Activated CD4-positive, alpha-beta T cell treated with anti-CD3 and anti-CD28 coated beads for 24 hours (primary cell): ENCODE measurements around the gene SPECC1.
A peak's percentile ranks its signal among the peaks of the same experiment; 100 is the strongest.
"Not testable (repeated sequence)": the region's sequence is repeated elsewhere in the genome, so short reads cannot be mapped to it uniquely, and the experiment has no call there.

Experiments used
- DNase-seq, 2 donors: peaks; one replicate each; pipeline ENCODE4 v3.0.0-alpha.2; 2020; ENCODE audit warnings: low read depth in 2 of 2

The SPECC1 gene

GRCh38 chr17:20092973-20093626, 83.9 kb downstream of the SPECC1 start:
- no peak for DNase-seq

DNA sequence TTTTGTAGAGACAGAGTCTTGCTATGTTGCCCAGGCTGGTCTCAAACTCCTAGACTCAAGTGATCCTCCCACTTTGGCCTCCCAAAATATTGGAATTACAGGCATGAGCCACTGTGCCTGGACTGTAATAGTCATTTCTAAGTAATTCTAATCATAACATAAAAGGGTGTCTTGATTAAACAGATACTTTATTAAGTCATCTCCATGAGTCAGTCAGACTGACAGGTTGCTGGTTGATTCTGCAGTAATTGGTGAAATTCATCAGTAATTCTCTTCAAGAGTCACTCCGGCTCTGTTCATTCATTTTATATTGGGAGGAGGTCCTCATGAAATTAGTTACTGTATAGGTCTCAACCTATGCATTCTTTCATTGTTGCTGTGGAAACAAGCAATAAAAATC, 85.6 kb downstream of the SPECC1 start:
- DNase-seq, result no peak

GRCh38 chr17:20095336-20096080, 86.3 kb downstream of the SPECC1 start:
- DNase-seq, result no peak

GRCh38 chr17:20096430-20096829, 87.3 kb downstream of the SPECC1 start:
- no peak for DNase-seq

DNA sequence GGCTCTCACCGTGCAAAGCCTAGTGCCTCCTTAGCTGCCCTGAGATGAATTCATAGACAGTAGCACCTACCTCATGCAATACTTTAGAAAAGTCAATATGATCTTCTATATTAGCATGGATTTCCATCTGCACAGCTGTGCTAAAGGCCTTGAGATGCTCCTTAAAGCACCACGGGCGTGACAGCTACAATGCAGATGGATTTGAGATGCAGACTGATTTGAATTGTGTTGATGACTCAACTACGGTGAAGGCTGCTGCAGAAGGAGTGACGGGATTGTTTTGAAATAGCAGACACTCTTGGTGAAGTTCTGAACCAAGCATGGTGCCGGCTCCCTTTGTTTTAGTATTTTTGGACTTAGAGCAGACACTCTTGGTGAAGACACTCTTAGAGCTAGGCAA, 88.2 kb downstream of the SPECC1 start:
- DNase-seq, result no peak

GRCh38 chr17:20098314-20098713, 89.2 kb downstream of the SPECC1 start:
- no peak for DNase-seq

GRCh38 chr17:20100806-20101205, 91.6 kb downstream of the SPECC1 start:
- not testable (repeated sequence) for DNase-seq

DNA sequence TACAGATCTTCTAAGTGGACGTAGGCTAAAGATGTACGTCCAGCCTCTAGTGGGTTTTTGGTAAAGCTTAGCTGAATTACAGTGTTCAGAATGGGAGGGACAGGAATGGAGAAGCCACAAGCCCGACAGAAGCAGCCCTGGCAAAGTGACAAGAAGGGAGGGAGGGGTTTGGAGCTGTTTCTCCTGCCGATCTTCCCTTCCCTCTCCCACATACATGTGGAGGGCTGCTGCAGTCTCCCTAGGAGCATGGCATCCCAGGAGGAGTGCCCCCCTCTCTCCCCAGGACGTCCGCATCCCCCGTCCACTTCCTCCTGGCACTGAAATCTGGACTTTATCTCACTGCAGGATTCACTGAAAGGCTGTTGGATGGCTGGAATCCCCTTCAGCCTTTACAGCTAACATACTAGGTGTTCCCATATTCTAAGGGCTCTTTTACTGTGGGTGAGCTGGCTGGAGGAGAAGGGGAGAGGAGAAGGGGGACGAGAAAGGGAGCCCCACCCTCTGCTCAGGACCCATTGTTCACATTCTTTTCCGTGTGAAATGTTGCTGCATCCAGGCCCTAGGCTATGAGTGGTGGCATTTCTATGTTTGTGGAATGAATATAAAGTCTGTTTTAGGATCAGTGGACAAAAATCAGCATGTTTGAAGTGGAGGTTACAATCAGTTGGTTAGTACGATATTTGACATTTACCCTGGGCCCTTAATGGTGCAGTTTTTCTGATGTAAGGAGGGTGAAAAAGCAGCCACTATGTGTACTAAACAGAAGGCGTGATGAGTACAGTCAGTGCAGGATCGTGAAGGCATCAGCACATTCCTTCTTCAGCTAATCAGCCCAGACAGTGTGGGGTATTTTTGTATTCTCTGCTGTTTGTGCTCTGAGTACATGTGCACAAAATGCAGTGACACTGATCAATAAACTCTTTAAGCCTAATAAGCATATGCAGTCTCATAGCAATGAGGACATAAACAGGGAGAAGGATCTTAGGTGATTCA, 94.6 kb downstream of the SPECC1 start:
- no peak for DNase-seq

- DNase-seq, result no peak
Observed at GRCh38 chr17:20105539-20106280, 96.6 kb downstream of the SPECC1 start.

GRCh38 chr17:20106446-20106845, 97.3 kb downstream of the SPECC1 start:
- DNase-seq, result not testable (repeated sequence)

GRCh38 chr17:20109076-20109475, 99.9 kb downstream of the SPECC1 start:
- DNase-seq, result no peak

DNA sequence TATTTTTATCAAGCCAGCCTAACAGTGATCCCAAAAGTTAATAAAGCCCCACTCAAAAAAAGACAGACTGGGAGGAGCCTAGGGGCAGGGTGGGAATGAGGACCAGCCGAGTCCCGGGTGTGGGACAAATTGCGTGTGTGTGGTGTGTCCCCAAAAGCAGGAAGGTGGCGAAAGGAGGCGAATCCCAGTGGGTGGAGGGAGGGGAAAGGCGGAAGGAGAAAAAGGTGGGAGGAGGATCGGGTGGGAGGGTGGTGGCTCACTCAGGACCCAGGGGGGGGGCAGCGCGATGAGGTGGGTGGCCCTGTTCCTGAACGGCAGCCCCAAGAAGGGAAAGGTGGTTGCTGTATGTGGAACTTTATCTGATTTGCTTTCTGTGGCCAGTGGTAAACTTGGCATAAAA, 102.4 kb downstream of the SPECC1 start:
- no peak for DNase-seq

- DNase-seq, result no peak
Observed at GRCh38 chr17:20114466-20114865, 105.3 kb downstream of the SPECC1 start.

- DNase-seq, result peak; percentile 17 to 45
Observed at GRCh38 chr17:20116683-20117309, 107.6 kb downstream of the SPECC1 start.

GRCh38 chr17:20118280-20118679, 109.1 kb downstream of the SPECC1 start:
- DNase-seq, result no peak

DNA sequence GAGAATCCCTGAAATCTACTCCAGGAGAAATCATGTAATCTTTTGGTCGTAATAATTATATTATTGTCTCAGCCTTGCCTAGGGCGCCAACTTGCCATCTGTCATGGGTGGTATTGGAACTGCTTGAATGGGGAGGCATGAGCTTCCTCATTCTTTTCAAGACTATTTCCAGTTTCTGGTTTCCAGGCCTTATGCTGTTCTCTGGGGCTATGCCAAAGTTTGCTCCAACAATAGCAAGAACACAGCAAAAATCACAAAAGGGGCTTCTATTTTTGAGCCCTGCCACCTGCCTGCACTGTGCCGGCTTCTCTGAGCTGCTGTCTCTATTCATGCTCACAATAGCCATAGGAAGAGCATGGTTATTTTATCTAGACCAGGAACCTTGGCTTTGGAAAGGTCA, 111.7 kb downstream of the SPECC1 start:
- DNase-seq, result no peak

- peak; percentile 49 to 62 for DNase-seq
Observed at GRCh38 chr17:20121359-20122253, 112.4 kb downstream of the SPECC1 start.

DNA sequence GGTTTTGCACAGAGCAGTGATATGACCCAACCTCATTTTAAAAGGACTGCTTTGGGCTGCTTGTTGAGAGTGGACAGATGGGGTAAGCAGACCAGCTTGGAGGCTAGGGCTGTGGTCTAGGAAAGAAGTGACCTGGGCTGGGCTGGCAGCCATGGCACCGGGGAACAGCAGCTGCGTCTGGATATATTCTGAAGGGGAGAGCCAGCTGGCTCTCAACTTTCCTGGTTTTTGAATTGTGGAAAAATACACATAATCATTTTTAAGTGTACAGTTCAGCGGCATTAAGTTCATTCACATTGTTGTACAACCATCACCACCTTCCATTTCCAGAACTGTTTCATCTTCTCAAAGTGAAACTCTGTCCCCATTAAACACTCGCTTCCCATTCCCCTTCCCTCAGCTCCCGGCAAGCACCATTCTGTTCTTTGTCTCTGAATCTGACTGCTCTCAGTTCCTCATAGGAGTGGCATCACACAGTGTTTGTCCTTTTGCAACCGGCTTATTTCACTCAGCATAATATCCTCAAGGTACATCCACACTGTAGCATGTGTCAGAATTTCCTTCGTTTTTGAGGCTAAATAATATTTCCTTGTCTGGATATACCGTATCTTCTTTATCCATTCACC, 113.2 kb downstream of the SPECC1 start:
- DNase-seq, result no peak

GRCh38 chr17:20123209-20123608, 114.0 kb downstream of the SPECC1 start:
- DNase-seq, result no peak

- DNase-seq, result no peak
Observed at GRCh38 chr17:20125724-20126123, 116.6 kb downstream of the SPECC1 start.
